ENCODE data around the gene DSP.

The DSP gene

GRCh38 chr6:7590918-7591302 lies 49.4 kb downstream of the DSP start:
- peak overlapping the region; percentile 98 for H3K4me3 ChIP-seq (ENCODE audit: low read depth, low read length, poor library complexity, severe bottlenecking)
- H3K36me3 ChIP-seq (ENCODE audit: insufficient read depth, low read length): peaks cover 27% of the 10 kb centered on the region
- H3K27ac ChIP-seq (ENCODE audit: low read depth, low read length, poor library complexity, severe bottlenecking): no peak overlapping the region
- no peak for TF ChIP-seq EZH2 (IDR thresholded peaks at IDR 0.05; ENCODE audit: borderline replicate concordance, low read length)
- TF ChIP-seq, protein P1, sequence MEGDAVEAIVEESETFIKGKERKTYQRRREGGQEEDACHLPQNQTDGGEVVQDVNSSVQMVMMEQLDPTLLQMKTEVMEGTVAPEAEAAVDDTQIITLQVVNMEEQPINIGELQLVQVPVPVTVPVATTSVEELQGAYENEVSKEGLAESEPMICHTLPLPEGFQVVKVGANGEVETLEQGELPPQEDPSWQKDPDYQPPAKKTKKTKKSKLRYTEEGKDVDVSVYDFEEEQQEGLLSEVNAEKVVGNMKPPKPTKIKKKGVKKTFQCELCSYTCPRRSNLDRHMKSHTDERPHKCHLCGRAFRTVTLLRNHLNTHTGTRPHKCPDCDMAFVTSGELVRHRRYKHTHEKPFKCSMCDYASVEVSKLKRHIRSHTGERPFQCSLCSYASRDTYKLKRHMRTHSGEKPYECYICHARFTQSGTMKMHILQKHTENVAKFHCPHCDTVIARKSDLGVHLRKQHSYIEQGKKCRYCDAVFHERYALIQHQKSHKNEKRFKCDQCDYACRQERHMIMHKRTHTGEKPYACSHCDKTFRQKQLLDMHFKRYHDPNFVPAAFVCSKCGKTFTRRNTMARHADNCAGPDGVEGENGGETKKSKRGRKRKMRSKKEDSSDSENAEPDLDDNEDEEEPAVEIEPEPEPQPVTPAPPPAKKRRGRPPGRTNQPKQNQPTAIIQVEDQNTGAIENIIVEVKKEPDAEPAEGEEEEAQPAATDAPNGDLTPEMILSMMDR (IDR thresholded peaks at IDR 0.05; ENCODE audit: low read length): no peak
- no peaks in the 10 kb centered on the region for H3F3A ChIP-seq (ENCODE audit: insufficient read depth, low read length)
- peaks cover 26% of the 10 kb centered on the region for H3K79me2 ChIP-seq (ENCODE audit: insufficient read depth, low read length)
- H3K9ac ChIP-seq (ENCODE audit: low read length): peak overlapping the region; percentile 95; the same call in 1 of the 2 replicates
- no peaks in the 10 kb centered on the region for H3K9me3 ChIP-seq (ENCODE audit: low read length)
- peaks cover 23% of the 10 kb centered on the region for H3K4me1 ChIP-seq (ENCODE audit: insufficient read depth, low read length, severe bottlenecking)
- no peaks in the 10 kb centered on the region for H3K9me2 ChIP-seq (ENCODE audit: low read depth, low read length)
- H4K20me1 ChIP-seq (ENCODE audit: insufficient read depth, low read length): no peaks in the 10 kb centered on the region
- H2AFZ ChIP-seq (ENCODE audit: low read length): no peak overlapping the region
- H3K4me2 ChIP-seq (ENCODE audit: low read length): peak overlapping the region; percentile 87
- H3K27me3 ChIP-seq (ENCODE audit: insufficient read depth, low read length): no peaks in the 10 kb centered on the region

GRCh38 chr6:7591770-7592169 lies 50.3 kb downstream of the DSP start:
- Histone ChIP-seq H4K20me1 (ENCODE audit: insufficient read depth, low read length) (no peaks in the 10 kb centered on the region), H3K4me1 (ENCODE audit: insufficient read depth, low read length, severe bottlenecking) (peaks cover 23% of the 10 kb centered on the region), H3K36me3 (ENCODE audit: insufficient read depth, low read length) (peaks cover 35% of the 10 kb centered on the region), H3K9ac (ENCODE audit: low read length) (no peak overlapping the region), H3F3A (ENCODE audit: insufficient read depth, low read length) (no peaks in the 10 kb centered on the region), H3K9me2 (ENCODE audit: low read depth, low read length) (no peaks in the 10 kb centered on the region), H3K27ac (ENCODE audit: low read depth, low read length, poor library complexity, severe bottlenecking) (no peak overlapping the region), H3K27me3 (ENCODE audit: insufficient read depth, low read length) (no peaks in the 10 kb centered on the region), H2AFZ (ENCODE audit: low read length) (no peak overlapping the region), H3K9me3 (ENCODE audit: low read length) (no peaks in the 10 kb centered on the region), H3K4me2 (ENCODE audit: low read length) (peak overlapping the region; percentile 87), H3K79me2 (ENCODE audit: insufficient read depth, low read length) (peaks cover 26% of the 10 kb centered on the region), H3K4me3 (ENCODE audit: low read depth, low read length, poor library complexity, severe bottlenecking) (peak overlapping the region; percentile 98)
- no peak for TF ChIP-seq EZH2 (IDR thresholded peaks at IDR 0.05; ENCODE audit: borderline replicate concordance, low read length)
- TF ChIP-seq, protein P1 (IDR thresholded peaks at IDR 0.05; ENCODE audit: low read length): no peak

DNA sequence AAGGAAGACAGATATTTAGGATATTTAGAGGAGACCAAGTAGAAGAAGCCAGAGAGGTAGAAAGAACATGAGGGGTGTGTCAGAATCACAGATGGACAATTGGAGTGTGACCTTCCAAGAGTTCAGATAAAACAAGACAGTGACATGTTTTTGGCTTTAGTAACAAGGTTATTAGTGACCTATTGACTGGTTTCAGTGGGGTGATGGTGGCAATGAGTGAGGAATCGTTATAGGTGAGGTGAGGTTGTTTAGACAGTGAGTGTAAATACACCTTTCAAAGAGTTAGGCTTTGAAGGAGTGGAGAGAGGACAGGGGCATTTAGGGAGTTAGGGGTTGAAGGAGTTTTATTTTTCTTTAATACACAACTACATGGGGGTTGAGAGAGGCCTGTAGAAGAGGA lies 51.8 kb downstream of the DSP start:
- Histone ChIP-seq H3K4me3 (ENCODE audit: low read depth, low read length, poor library complexity, severe bottlenecking) (no peak overlapping the region), H3K4me2 (ENCODE audit: low read length) (no peak overlapping the region), H3K79me2 (ENCODE audit: insufficient read depth, low read length) (peaks cover 26% of the 10 kb centered on the region), H3F3A (ENCODE audit: insufficient read depth, low read length) (no peaks in the 10 kb centered on the region), H4K20me1 (ENCODE audit: insufficient read depth, low read length) (no peaks in the 10 kb centered on the region), H3K36me3 (ENCODE audit: insufficient read depth, low read length) (peaks cover 46% of the 10 kb centered on the region), H2AFZ (ENCODE audit: low read length) (no peak overlapping the region), H3K27me3 (ENCODE audit: insufficient read depth, low read length) (no peaks in the 10 kb centered on the region), H3K9me3 (ENCODE audit: low read length) (no peaks in the 10 kb centered on the region), H3K27ac (ENCODE audit: low read depth, low read length, poor library complexity, severe bottlenecking) (no peak overlapping the region), H3K9me2 (ENCODE audit: low read depth, low read length) (no peaks in the 10 kb centered on the region), H3K4me1 (ENCODE audit: insufficient read depth, low read length, severe bottlenecking) (peaks cover 23% of the 10 kb centered on the region), H3K9ac (ENCODE audit: low read length) (no peak overlapping the region)
- TF ChIP-seq, protein P1 (IDR thresholded peaks at IDR 0.05; ENCODE audit: low read length): no peak
- TF ChIP-seq EZH2 (IDR thresholded peaks at IDR 0.05; ENCODE audit: borderline replicate concordance, low read length): no peak
